SK-N-SH (cell line): Measurements from ENCODE around the gene UST. TPM values are rescaled to one million over a fixed set of nuclear protein-coding genes. Genes with fewer than 3 reads are reported as not detected.

Experiments used
- CTCF ChIA-PET: fragments of 300-600, 350-600 bp; formaldehyde crosslinking; extraction: SDS; loops from one replicate; lab custom pipeline; 2021; lab: Yijun Ruan, JAX
- POLR2A ChIA-PET: fragments of 350-600 bp; sonication (Branson Sonifier 250); formaldehyde crosslinking; extraction: SDS; loops from one replicate; lab custom pipeline; 2020; ENCODE audit warnings: antibody characterized with exemption, inconsistent platforms; lab: Yijun Ruan, JAX
- DNase-seq: peaks from one replicate; pipeline ENCODE4 v3.0.0; 2012
- H2AFZ ChIP-seq: fragments of 200-600 bp; sonication (generic); 2 replicates; pipeline ENCODE4 v1.8.1; 2016; ENCODE audit warnings: antibody characterized with exemption, mild to moderate bottlenecking, low read depth
- H3F3A ChIP-seq: fragments of 200-600 bp; sonication (generic); replicated peaks from 2 replicates; pipeline ENCODE3; 2016; ENCODE audit warnings: antibody characterized with exemption, mild to moderate bottlenecking; ENCODE audit not compliant: insufficient read depth
- H3K27ac ChIP-seq, 2 experiments: fragments of 200-500 bp in 1 of 2; fragments of 200-600 bp in 1 of 2; sonication (Bioruptor generic) in 1 of 2; sonication (generic), shearing (Covaris generic) in 1 of 2; 2 replicates each; pipeline versions ENCODE4 v1.5.1 to v1.6.1; 2014 to 2016; ENCODE audit warnings: low read depth in 2 of 2, inconsistent platforms in 1 of 2, low read length in 1 of 2, mild to moderate bottlenecking in 1 of 2, mixed read lengths in 1 of 2
- H3K27me3 ChIP-seq: fragments of 200-600 bp; sonication (generic), shearing (Covaris generic); 2 replicates; pipeline ENCODE4 v1.6.1; 2016; ENCODE audit warnings: mixed run types; ENCODE audit not compliant: insufficient read depth
- H3K36me3 ChIP-seq, 2 experiments: fragments of 200-500 bp in 1 of 2; fragments of 200-600 bp in 1 of 2; sonication (Bioruptor generic) in 1 of 2; sonication (generic) in 1 of 2; replicated peaks in 1 of 2; 2 replicates each; pipeline versions ENCODE3 to v1.5.1; 2014 to 2016; ENCODE audit warnings: low read length in 1 of 2, mild to moderate bottlenecking in 1 of 2; ENCODE audit not compliant: insufficient read depth in 2 of 2, control insufficient read depth in 1 of 2
- H3K4me1 ChIP-seq, 2 experiments: fragments of 200-500 bp in 1 of 2; fragments of 200-600 bp in 1 of 2; sonication (Bioruptor generic) in 1 of 2; sonication (generic), shearing (Covaris generic) in 1 of 2; 2 replicates each; pipeline versions ENCODE4 v1.5.1 to v1.6.1; 2014 to 2016; ENCODE audit warnings: low read depth in 1 of 2, low read length in 1 of 2, mixed run types in 1 of 2; ENCODE audit not compliant: insufficient read depth in 2 of 2, control insufficient read depth in 1 of 2
- H3K4me2 ChIP-seq: fragments of 200-600 bp; sonication (generic), shearing (Covaris generic); 2 replicates; pipeline ENCODE4 v1.6.1; 2017; ENCODE audit warnings: mixed run types
- H3K4me3 ChIP-seq, 2 experiments: fragments of 200-500 bp in 1 of 2; fragments of 200-600 bp in 1 of 2; sonication (Bioruptor generic) in 1 of 2; sonication (generic), shearing (Covaris generic) in 1 of 2; 2 replicates each; pipeline versions ENCODE4 v1.5.1 to v1.8.1; 2014 to 2016; ENCODE audit warnings: low read depth in 2 of 2, inconsistent platforms in 1 of 2, low read length in 1 of 2, mild to moderate bottlenecking in 1 of 2, mixed read lengths in 1 of 2, moderate library complexity in 1 of 2
- H3K79me2 ChIP-seq: fragments of 200-600 bp; sonication (generic); 2 replicates; pipeline ENCODE4 v1.8.1; 2017; ENCODE audit warnings: mild to moderate bottlenecking; ENCODE audit not compliant: insufficient read depth
- H3K9ac ChIP-seq: fragments of 200-600 bp; sonication (generic); 2 replicates; pipeline ENCODE4 v1.6.1; 2017; ENCODE audit warnings: mixed run types
- H3K9me2 ChIP-seq: fragments of 200-600 bp; sonication (generic); 2 replicates; pipeline ENCODE4 v1.6.1; 2017; ENCODE audit warnings: mixed run types
- H3K9me3 ChIP-seq: fragments of 200-600 bp; sonication (generic); 2 replicates; pipeline ENCODE4 v1.6.1; 2017; ENCODE audit warnings: mixed run types, mild to moderate bottlenecking, moderate library complexity
- H4K20me1 ChIP-seq: fragments of 200-600 bp; sonication (generic); 2 replicates; pipeline ENCODE4 v1.6.1; 2017; ENCODE audit warnings: mild to moderate bottlenecking, mixed run types; ENCODE audit not compliant: insufficient read depth
- CTCF ChIP-seq: fragments of 200-600 bp; sonication (generic); IDR thresholded peaks from 2 replicates; pipeline ENCODE4 v1.6.1; 2017; ENCODE audit warnings: antibody characterized with exemption, mild to moderate bottlenecking, moderate library complexity
- ELF1 ChIP-seq: IDR thresholded peaks from 2 replicates; pipeline ENCODE4 v1.4.0; 2012
- EP300 ChIP-seq, 2 experiments: IDR thresholded peaks; 2 replicates each; pipeline versions ENCODE4 v1.4.0 to v1.6.1; 2012; ENCODE audit warnings: borderline replicate concordance in 1 of 2, low read depth in 1 of 2, low read length in 1 of 2
- FOSL2 ChIP-seq: IDR thresholded peaks from 2 replicates; pipeline ENCODE4 v1.4.0; 2012; ENCODE audit warnings: low read depth, mild to moderate bottlenecking, moderate library complexity, borderline replicate concordance
- FOXJ3 ChIP-seq: sonication (generic); formaldehyde crosslinking; IDR thresholded peaks from 2 replicates; pipeline ENCODE4 v1.5.1; 2020; ENCODE audit warnings: mild to moderate bottlenecking, missing genetic modification reagents
- FOXM1 ChIP-seq: IDR thresholded peaks from 2 replicates; pipeline ENCODE4 v1.4.0; 2012; ENCODE audit warnings: low read depth, mild to moderate bottlenecking
- GATA2 ChIP-seq: sonication (generic); formaldehyde crosslinking; IDR thresholded peaks from 2 replicates; pipeline ENCODE4 v1.5.0; 2020; ENCODE audit warnings: mild to moderate bottlenecking, missing genetic modification reagents
- JUND ChIP-seq: IDR thresholded peaks from 2 replicates; pipeline ENCODE4 v1.4.0; 2012
- MAX ChIP-seq: IDR thresholded peaks from 2 replicates; pipeline ENCODE4 v1.4.0; 2012; ENCODE audit warnings: low read depth
- NFIC ChIP-seq: IDR thresholded peaks from 2 replicates; pipeline ENCODE4 v1.4.0; 2012; ENCODE audit warnings: borderline replicate concordance
- POLR2AphosphoS5 ChIP-seq: IDR thresholded peaks from 2 replicates; pipeline ENCODE4 v1.6.1; 2012; ENCODE audit warnings: low read depth, low read length
- RCOR1 ChIP-seq: fragments of 150-350 bp; IDR thresholded peaks from 2 replicates; pipeline ENCODE4 v1.6.1; 2017; ENCODE audit warnings: antibody characterized with exemption, low read length
- RFX5 ChIP-seq: IDR thresholded peaks from 2 replicates; pipeline ENCODE4 v1.6.1; 2012; ENCODE audit warnings: mild to moderate bottlenecking, improper control_type of control experiment, low read length
- RXRA ChIP-seq: IDR thresholded peaks from 2 replicates; pipeline ENCODE4 v1.4.0; 2012; ENCODE audit warnings: low read depth, mild to moderate bottlenecking, borderline replicate concordance
- SMC3 ChIP-seq: IDR thresholded peaks from 2 replicates; pipeline ENCODE4 v1.6.1; 2012; ENCODE audit warnings: low read depth, low read length, improper control_type of control experiment
- TCF12 ChIP-seq: IDR thresholded peaks from 2 replicates; pipeline ENCODE4 v1.4.0; 2012
- TEAD4 ChIP-seq: IDR thresholded peaks from 2 replicates; pipeline ENCODE4 v1.4.0; 2012; ENCODE audit warnings: mild to moderate bottlenecking, borderline replicate concordance; ENCODE audit not compliant: insufficient read depth
- USF1 ChIP-seq: IDR thresholded peaks from 2 replicates; pipeline ENCODE4 v1.4.0; 2012; ENCODE audit warnings: low read depth, borderline replicate concordance
- YY1 ChIP-seq: IDR thresholded peaks from 2 replicates; pipeline ENCODE4 v1.4.0; 2012; ENCODE audit warnings: low read depth, mild to moderate bottlenecking
- ZBTB33 ChIP-seq: IDR thresholded peaks from 2 replicates; pipeline ENCODE4 v1.4.0; 2012; ENCODE audit warnings: low read depth, borderline replicate concordance
- WGBS: methylation state at CpG from one replicate; pipeline ENCODE4 v1.1.6; 2017; ENCODE audit warnings: low lambda C conversion rate; 5-methylcytosine and 5-hydroxymethylcytosine counted together
- polyA plus RNA-seq, 3 experiments: library from polyadenylated mRNA; depleted of rRNA; stranded (reverse); fragments of >200 nt; gene quantifications; 2 replicates each; pipeline ENCODE4 v1.2.3, GENCODE V29; 2012
- TF ChIP-seq, protein P1 (sequence below): fragments of 150-350 bp; IDR thresholded peaks from 2 replicates; pipeline ENCODE4 v1.6.1; 2016; ENCODE audit warnings: mild to moderate bottlenecking, low read depth, low read length

Gene UST
- polyA plus RNA-seq, 1 of the 3 experiments (the other 2 are of a cell fraction) = 1.7 TPM

GRCh38 chr6:148836751-148837150 lies 89.9 kb downstream of the UST start (continued):
- TF ChIP-seq RXRA (no peak), POLR2AphosphoS5 (no peak), FOSL2 (no peak), EP300 (IDR thresholded peaks at IDR 0.05; ENCODE audit: borderline replicate concordance in 1 of 2, low read depth in 1 of 2, low read length in 1 of 2) (no peak), RCOR1 (no peak)

GRCh38 chr6:148837941-148838340 lies 91.1 kb downstream of the UST start:
- peaks cover 4% of the 10 kb centered on the region; the same call in 1 of the 2 replicates for H3K27me3 ChIP-seq
- H3K9me3 ChIP-seq = no peaks in the 10 kb centered on the region
- H2AFZ ChIP-seq = no peak overlapping the region
- no peak overlapping the region for H3K4me2 ChIP-seq
- H3F3A ChIP-seq = no peaks in the 10 kb centered on the region
- TF ChIP-seq TEAD4 (no peak), FOXM1 (no peak), ZBTB33 (no peak), JUND (no peak), TCF12 (no peak), USF1 (no peak), YY1 (no peak), GATA2 (CRISPR knock-in tag) (no peak), FOXJ3 (CRISPR knock-in tag) (no peak), CTCF (no peak), SMC3 (no peak), POLR2AphosphoS5 (no peak), ELF1 (no peak), FOSL2 (no peak), RFX5 (no peak), MAX (no peak), EP300 (IDR thresholded peaks at IDR 0.05; ENCODE audit: borderline replicate concordance in 1 of 2, low read depth in 1 of 2, low read length in 1 of 2) (no peak), NFIC (no peak), RCOR1 (no peak)
- TF ChIP-seq, protein P1, sequence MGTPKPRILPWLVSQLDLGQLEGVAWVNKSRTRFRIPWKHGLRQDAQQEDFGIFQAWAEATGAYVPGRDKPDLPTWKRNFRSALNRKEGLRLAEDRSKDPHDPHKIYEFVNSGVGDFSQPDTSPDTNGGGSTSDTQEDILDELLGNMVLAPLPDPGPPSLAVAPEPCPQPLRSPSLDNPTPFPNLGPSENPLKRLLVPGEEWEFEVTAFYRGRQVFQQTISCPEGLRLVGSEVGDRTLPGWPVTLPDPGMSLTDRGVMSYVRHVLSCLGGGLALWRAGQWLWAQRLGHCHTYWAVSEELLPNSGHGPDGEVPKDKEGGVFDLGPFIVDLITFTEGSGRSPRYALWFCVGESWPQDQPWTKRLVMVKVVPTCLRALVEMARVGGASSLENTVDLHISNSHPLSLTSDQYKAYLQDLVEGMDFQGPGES = no peak
- H4K20me1 ChIP-seq = no peaks in the 10 kb centered on the region
- no peaks in the 10 kb centered on the region for H3K4me1 ChIP-seq
- H3K27ac ChIP-seq = no peak overlapping the region
- CTCF ChIA-PET = no interaction called here
- 22% methylated on average over 5 of the region's 5 CpGs for WGBS
- H3K79me2 ChIP-seq = no peaks in the 10 kb centered on the region
- POLR2A ChIA-PET = no interaction called here
- DNase-seq = no peak
- no peaks in the 10 kb centered on the region for H3K36me3 ChIP-seq
- no peaks in the 10 kb centered on the region for H3K9me2 ChIP-seq
- H3K4me3 ChIP-seq = no peak overlapping the region
- no peak overlapping the region for H3K9ac ChIP-seq
